Measurements from ENCODE around the gene SNUPN. TPM values are rescaled to one million over a fixed set of nuclear protein-coding genes. Genes with fewer than 3 reads are reported as not detected.

The SNUPN gene
- total RNA-seq = 25.0 TPM

DNA sequence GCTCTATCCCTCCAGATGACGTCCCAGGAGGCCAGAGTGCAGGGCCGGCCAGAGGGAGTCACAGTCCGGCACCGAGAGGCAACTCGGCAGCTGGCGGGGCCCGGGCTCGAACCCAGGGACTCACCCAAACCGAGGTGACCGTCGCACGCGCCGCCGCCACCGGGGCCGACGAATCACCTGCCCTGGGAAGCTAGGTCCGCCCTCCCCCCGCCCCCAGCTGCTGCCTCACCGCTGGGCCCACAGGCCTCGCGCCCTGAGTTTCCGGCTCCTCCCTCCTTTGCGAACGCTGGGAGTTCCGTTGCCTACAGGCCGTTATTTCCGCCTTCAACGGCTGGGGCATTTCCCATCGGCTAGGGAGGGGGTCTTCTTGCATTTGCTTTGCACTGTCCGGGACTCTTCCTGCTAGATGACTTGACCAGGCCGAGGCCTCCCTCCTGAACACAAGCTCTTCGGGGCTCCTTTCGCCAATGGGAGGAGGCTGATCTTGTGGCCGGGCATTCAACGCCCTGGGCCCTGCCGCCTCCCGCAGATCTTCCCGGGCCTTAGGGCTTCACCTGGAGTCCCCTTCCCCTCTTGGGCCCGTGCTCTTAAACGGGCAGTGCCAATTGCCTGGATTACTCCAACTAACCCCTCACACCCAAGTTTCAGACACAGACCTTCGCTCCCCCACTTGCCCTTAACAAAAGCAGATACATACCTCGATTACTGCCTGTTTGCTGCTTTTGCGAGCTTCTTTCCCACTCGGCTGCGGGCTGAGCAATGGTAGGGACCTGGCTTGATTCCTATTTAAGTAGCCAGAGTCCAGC is at the start of gene SNUPN:
SNUPN (minus strand) TSS at position 184 of the 806 bp plus-strand sequence. CDS start 4,674 bp downstream, outside the sequence.

DNA sequence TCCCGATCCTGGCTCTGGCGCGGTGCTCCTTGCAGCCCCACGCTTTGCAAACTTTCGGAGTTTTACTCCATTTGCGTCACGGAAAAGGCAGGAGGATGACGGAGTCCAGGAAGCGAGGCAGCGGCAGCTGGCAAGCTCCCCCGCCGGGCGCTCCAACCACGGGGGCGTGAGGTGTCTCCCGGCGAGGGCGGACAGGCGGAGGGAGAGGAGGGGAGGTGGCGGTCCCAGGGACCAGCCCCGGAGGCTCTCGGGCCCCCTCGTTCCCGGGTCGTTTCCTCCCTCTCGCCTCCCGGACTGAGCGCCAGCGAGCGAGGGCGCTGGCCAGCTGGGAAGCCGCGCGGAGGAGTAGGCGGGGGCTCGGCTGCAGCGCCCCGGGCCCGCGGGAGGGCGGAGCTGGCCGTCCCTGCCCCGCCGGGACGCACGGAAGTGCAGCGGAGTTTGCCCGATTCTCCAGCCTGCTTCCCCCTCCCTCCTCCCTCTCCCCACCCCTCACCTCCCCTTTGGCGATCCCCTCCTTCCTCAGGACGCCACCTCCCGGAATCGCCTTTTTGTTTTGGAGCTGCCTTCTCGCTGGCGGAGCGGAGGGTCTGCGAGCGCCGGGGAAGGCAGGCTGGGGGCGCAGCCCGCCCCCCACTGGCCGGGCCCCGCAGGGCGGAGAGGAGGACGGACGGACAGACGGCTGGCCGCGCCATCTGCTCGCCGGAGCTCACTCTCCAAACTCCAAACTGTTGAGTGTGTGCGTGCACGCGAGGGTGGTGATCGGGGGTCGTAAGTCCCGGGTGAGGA is 22.0 kb upstream of the SNUPN start, which contains the start of gene SNX33:
SNX33 (plus strand) TSS at position 543 of the 786 bp plus-strand sequence. CDS start 1,191 bp downstream, outside the sequence.

DNA sequence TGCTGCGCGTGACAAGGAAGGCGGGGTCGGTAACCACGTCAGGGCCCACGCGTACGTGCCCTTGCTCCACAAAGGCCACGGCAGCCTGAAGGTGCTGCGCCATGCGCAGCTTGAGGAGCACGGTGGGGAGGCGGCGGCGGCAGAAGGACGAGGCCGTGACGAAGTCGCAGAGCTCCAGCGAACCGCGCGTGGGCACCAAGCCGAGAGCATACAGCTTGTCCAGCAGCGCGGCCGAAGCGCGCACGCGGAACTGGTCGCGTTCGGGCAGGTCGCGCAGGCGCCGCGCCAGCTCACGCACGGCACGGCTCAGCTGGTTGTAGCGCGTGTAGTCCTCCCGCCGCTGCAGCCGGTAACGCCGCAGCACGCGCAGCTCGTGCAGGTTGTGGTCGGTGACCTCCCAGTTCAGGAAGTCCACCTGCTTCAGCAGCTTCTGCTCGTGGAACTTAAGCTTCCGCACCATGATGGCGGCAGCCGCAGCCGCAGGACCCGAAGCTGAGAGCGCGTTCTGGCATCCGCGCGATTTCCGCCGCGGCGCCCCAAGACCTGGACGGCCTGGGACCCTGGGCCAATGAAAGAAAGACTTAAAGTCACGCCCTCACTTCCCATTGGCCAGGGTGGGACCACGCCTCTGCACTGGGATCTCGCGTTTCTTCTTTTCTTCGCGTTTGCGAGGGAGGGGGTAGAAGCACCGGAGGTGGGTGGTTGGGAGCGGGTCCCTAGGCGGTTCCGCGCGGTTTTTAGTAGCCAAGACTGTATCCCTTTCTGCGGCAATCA is 14.4 kb upstream of the SNUPN start, which contains the start of gene IMP3:
IMP3 (minus strand) TSS at position 516 of the 774 bp plus-strand sequence; CDS start at position 460, 56 bp downstream.

GRCh38 chr15:75578948-75579920 is 46.3 kb downstream of the SNUPN start, which contains the start of gene PTPN9:
Gene PTPN9 (minus strand): TSS chr15:75579315. CDS start chr15:75578776, 539 bp downstream.

Other genes starting within 250 kb of the SNUPN start
- gene SIN3A, start 174.0 kb downstream of the SNUPN start, total RNA-seq = 58.5 TPM
- gene PTPN9, start 46.4 kb downstream of the SNUPN start, total RNA-seq = 32.2 TPM
- 32.9 TPM for gene IMP3, start 14.5 kb upstream of the SNUPN start, total RNA-seq
- 3.4 TPM for gene SNX33, start 22.2 kb upstream of the SNUPN start, total RNA-seq
- gene CSPG4, start 87.1 kb upstream of the SNUPN start, total RNA-seq = 6.6 TPM
- gene UBE2Q2, start 217.7 kb upstream of the SNUPN start, total RNA-seq = 63.9 TPM

Data from parietal lobe (tissue), 1 donor.